Suppressor macrophage treated with lipopolysaccharide for 4 hours (primary cell): ENCODE results near the gene PIP4K2B.

Source experiments
- DNase-seq: peaks from one replicate; pipeline ENCODE4 v3.0.0-alpha.2; 2020

The PIP4K2B gene

DNA sequence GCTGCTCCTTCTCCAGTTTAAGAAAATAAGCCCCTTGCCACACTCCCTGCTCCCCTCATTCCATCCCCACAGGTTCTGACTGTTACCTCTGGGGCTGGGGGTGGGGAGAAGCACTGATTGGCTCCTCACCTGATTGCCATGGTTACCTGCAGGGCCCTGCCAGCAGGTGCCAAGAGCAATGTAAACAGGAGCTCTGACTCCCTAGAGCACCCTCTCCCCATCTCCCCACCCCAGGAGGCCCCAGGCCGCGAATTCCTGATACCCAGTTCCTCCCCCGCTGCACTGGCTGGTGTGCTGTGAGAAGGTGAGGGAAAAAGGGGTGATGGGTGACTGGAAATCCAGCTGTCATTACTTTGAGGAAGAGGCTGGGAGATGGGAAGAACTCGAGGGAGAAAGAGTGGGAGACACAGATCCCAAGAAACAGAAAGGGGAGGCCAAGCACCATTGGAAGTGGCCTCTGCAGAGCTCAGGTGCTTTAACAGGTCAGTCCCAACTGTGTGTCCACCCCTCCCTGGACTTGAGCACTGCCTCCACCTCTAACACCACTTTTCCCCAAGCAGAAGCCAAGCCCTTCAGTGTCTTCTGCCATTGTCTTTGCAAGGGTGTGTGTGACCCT lies 55.7 kb downstream of the PIP4K2B start:
- no peak for DNase-seq

DNA sequence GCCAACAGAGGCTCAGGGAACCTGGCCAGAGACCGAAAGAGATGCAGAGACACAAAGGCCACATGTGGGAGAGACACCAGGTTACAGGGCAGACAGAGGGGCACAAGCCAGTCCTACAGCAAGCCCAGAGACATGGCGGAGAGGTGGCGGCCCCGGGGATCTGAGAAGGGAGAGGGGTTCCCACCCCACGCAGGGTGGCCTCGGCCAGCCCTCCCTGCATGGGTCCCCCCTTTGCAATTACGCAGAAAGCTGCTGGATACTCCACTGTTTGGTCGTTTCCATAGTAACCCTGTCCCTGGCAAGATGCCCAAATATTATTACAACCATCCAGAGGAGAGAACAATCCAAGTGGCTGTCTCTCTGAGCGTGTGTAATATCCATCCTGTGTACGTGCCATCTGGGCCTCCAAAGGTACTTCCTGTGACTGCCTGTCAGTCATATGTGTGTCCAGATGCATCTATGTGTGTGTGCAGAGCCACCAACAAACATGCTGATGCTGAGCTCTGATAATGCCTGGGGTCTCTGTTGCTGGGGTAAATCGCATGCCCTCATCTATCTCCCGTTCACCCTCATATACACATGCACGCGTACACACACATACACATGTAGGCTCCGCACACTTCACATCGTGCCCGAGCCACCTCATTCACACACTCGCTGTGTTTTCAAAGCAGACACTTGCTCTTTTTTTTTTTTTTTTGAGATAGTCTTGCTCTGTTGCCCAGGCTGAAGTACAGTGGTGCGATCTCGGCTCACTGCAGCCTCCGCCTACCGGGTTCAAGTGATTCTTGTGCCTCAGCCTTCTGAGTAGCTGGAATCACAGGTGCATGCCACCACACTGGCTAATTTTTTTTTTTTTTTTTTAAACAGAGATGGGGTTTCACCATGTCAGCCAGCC lies 56.7 kb downstream of the PIP4K2B start:
- DNase-seq: no peak

GRCh38 chr17:38741921-38742410 lies 57.4 kb downstream of the PIP4K2B start:
- no peak for DNase-seq

DNA sequence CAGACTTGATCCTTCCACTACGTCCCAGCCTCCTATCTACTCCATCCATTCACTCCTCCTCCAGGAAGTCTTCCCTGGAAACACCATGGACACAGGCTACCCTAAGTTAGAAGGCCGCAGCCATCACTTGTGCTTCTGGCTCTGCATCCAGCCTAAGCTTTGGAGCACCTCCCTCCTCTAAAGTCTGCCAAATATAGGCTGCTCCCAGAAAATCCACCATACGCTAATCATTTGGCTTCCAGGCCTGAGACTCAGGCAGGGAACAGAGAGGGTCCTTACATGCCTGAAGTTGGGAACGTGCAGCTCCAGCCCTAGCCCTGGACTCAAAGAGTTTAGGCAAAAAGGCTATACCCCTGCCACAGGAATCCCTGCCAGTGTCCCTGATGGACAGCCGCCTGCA lies 57.9 kb downstream of the PIP4K2B start:
- DNase-seq: no peak

- DNase-seq: no peak
These were observed 58.5 kb downstream of the PIP4K2B start for GRCh38 chr17:38740806-38741205.

DNA sequence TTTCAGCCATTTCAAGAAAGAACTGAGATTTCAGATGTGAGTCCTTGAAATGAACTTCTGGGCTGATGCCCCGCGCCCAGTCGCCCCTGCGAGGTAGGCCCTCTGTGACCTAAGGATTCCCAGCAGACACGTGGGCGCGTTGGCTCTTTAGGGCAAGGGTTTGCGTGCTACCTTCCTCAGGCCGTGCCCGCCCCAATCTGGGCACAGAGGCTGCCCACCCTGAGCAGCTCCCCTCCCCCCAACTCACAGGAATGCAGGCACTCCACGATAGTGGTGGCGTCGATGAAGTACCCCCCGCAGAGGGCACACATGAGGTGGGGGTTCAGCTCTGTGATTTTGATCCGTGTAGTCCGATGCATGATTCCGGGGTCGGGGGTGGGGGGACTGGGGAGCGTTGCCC lies 59.3 kb downstream of the PIP4K2B start:
- DNase-seq: no peak

DNA sequence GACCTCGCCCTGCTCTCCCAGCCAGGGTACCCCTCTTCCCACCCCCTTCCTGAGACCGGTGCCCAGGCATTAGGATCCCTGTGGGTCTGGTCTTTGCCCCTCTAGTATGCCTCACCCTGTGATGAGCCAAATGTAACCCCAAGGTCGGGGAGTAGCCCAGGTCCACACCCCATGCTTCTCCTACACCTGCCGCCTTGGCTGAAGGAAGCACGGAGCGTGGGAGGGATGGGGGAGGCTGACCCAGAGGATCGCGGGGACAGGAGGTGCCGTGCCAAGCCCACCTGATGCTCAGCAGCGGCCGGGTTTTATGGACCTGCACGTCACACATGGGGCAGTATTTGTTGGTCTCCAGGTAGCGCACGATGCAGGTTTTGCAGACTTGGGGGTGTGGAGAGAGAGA lies 60.1 kb downstream of the PIP4K2B start:
- DNase-seq: no peak

GRCh38 chr17:38738686-38739085 lies 60.7 kb downstream of the PIP4K2B start:
- DNase-seq: no peak

DNA sequence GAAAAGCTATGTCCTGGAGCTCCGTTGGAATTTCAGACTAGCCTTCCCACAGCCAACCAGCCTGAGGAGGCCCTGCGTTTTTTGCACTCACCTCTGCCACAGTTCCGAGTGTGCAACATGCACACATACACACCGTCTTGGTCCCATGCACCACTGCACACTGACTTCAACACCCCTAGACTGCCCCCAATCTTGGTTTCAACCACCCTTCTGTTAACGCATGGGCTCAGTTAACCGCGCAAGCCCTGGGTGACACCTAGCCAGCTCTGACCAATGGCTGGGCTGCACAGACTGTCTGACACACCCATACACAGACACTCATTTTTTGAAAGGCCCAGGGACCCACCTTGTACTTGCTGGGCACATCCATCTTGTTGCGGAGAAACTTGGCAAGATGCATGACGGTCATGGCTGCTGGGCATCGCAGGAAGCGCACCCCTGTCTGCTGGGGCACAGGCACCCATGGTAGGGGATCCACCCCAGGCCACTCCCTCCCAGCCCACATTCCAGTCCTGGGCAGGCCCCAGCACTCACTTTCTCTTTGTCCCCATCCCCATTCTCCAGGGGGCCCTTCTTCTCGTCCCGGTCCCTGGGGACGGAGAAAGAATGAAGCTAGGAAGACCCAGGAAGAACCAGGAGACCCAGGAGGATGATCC lies 61.2 kb downstream of the PIP4K2B start:
- DNase-seq: no peak

DNA sequence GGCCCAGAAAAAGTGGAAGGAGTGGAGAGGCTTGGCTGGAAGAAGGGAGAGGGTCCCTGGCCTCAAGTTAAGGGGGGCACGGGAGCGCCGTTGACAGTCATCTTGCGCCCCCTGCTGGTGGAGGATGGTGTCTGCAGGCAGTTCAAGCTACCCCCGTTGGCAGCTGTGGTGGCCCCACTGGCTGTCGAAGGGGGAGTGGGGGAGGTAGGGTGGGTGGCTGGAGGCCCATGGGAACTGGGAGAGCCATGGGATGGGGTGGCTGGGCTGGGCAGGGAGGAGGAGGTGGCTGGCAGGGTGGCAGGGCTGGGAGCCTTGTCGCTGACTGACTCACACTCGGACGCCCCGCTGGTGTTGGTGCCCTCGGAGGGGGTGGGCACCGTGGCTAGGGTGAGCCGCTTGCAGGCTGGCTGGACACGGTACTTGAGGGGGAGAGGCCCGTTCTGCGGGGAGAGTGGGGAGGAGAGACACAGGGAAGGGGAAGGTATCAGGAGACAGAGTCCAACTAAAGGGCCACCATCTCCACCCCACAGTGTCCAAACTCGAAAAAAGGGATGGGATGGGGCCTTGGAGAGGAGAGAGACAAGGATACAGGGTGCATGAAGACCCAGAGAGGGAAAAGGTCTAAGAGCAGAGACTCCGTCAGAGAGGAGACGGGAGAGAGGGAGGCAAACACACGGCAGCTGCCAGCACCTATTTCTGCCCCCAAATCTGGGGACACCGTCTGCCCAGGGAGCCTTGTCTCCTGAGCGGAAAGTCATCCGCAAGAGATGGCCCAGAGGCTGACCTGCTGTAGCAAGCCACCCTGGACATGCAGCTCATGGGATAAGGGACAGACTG lies 64.0 kb downstream of the PIP4K2B start:
- peak; percentile 65 for DNase-seq

DNA sequence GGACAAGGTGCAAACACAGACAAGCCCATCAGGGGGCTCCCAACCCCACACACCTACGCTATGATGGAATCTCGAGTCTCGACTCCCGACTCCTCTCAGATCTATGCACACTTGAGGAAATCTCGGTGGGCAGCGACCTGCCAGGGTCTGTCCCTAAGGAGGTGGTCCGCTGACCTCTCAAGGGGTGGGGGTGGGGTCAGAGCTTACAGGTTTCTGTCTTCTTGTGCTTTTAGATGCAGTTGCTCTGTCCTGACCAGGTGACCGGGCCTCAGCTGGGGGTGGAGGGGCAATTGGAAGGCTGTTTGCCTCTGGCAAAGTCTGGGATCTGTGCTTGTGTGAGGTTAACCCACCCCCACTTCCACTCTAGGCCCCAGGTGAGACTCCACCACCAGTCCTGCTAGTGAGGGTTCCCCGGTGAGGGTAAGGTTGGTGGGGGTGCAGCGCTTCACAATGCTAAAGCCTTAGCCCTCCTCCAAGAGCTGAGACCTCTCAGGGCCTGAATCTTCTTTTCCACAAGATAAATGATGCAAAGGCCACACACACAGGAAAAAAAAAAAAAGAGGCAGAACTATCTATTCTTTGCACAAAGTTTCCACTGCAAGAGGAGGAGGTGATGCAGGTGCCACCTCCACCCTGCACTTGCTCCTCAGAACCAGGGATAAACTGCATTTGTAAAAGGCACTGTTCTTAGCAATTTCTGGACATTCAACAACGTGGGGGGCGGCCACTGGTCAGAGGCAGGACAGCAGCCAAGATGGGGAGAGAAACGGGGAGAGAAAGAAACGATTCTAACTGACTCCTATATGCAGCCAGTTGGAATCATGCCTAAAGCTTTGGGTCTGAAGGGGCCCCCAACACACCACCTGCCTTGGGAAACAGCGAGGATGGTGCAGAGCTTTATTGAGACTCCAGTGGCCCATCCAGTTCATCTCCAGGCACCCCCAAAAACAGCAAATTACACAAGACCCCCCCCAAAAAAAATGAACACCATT lies 65.1 kb downstream of the PIP4K2B start:
- no peak for DNase-seq

- no peak for DNase-seq
These were observed 65.9 kb downstream of the PIP4K2B start for GRCh38 chr17:38733282-38733981.

GRCh38 chr17:38732376-38733281 lies 66.7 kb downstream of the PIP4K2B start:
- no peak for DNase-seq

- no peak for DNase-seq
These were observed 67.6 kb downstream of the PIP4K2B start for GRCh38 chr17:38731526-38732294.

DNA sequence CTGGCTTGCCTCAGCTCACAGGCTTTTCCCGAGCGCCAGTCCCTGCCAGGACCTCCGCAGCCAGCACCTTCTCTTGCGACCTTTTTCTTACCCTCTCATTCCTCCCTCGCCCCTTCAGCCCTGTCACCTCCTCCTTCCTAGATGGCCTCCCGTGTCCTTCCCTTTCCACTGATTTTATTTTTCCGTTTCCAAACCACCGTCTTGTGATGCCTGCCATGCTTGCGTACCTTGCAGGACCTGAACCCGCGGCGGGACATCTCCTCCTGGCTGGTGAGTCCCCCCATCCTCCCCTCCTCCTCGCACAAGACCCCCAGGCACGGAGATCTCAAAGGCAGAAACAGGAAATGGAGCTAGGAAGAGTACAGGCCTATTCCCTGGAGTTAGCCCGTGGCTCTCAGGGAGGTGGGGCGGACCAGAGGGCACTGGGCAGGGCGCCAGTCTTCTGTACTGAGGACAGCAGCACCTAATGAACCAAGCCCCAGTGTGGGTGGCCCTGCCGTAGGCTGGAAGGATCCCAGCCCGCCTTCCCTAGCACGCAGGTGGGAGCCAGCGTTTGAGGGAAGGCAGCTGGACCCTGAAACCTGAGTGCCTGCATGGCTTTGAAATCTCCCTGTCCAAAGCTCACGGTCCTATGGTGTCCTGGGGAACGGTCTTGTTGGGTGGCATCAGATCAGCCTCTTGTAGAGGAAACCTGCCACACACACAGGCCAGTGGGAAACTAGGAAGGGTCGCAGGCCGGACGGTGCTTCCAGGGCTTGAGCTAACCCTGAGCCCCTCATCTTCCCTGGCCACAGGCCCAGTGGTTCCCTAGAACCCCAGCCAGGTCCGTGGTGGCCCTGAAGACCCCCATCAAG lies 68.6 kb downstream of the PIP4K2B start:
- no peak for DNase-seq

- peak; percentile 92 for DNase-seq
These were observed 69.3 kb downstream of the PIP4K2B start, which contains the start of gene CISD3 for GRCh38 chr17:38729886-38730525. TSS of gene CISD3 (plus strand) at chr17:38730341. CDS start at chr17:38730359, 18 bp downstream.

- no peak for DNase-seq
These were observed 69.9 kb downstream of the PIP4K2B start for GRCh38 chr17:38729368-38729885.
